GM12892 (cell line): ENCODE results near the gene RASA1.

ENCODE experiments used
- POLR2A ChIP-seq: IDR thresholded peaks from 2 replicates; pipeline ENCODE4 v1.6.1; 2011; ENCODE audit warnings: low read depth, low read length, control low read depth
- POLR2AphosphoS5 ChIP-seq: IDR thresholded peaks from 2 replicates; pipeline ENCODE4 v1.6.1; 2011; ENCODE audit warnings: low read depth, low read length, control low read depth
- TAF1 ChIP-seq: IDR thresholded peaks from 2 replicates; pipeline ENCODE4 v1.6.1; 2011; ENCODE audit warnings: low read depth, mild to moderate bottlenecking, control low read depth, low read length, borderline replicate concordance

GRCh38 chr5:87400305-87400899, 132.7 kb downstream of the RASA1 start:
- TF ChIP-seq POLR2AphosphoS5 (no peak), TAF1 (no peak), POLR2A (no peak)
